Measurements from ENCODE around the gene RNF115.

DNA sequence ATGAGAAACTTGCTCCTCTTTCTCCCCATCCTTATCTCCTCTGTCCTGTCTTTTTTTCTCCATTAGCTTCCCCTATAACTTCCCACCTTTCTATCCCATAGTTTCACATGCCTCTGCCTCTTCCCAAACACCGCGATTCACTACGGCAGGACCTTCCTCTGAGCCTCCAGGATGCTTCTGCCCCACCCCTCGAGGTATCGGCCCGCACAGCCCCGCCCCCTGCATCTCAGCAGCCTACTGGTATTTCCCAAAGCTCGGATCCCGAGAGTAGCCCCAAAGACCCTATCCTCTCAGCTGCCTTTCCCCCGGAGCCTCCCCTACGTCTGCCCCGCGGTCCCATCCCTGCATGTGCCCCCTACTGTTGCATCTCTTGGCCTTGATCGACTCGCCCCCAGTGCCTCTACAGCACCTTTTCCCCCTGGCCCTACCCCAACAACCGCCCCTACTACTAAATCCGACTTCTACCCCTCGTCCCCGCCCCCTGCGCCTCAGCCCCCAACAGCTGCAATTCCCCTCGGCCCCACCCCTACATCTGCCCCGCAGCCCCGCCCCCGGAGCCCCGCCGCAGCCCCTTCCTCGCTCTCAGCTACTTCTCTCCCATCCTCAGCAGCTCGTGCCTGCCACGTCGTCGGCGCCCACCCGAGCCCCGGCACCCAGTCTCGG lies 34.5 kb upstream of the RNF115 start:
- no peak for TF ChIP-seq POLR2A (IDR thresholded peaks at IDR 0.05)
- no peak for TF ChIP-seq CTCF (IDR thresholded peaks at IDR 0.05)

All from right lobe of liver (tissue), 4 donors.